HepG2 (cell line): ENCODE results near the gene CCDC85C. TPM values are rescaled to one million over a fixed set of nuclear protein-coding genes. Genes with fewer than 3 reads are reported as not detected.

Experiments used
- ATAC-seq: fragments of 200-7000 bp; cut with Tn5 transposase; 3 replicates; pipeline ENCODE4 v1.9.1; 2020; ENCODE audit warnings: mild to moderate bottlenecking, moderate library complexity
- BruUV-seq: library from RNA; stranded (reverse); fragments of 400-500 nt; replicated peaks from 2 replicates; lab custom pipeline; 2021; lab: Mats Ljungman, UMichigan
- CTCF ChIA-PET: fragments of 300-600 bp; formaldehyde crosslinking; extraction: SDS; loops from one replicate; lab custom pipeline; 2021; ENCODE audit warnings: low total read pairs, inconsistent platforms, low intra/inter-chr PET ratio; lab: Yijun Ruan, JAX
- POLR2A ChIA-PET: fragments of 350-600 bp; sonication (Branson Sonifier 250); formaldehyde crosslinking; loops from one replicate; lab custom pipeline; 2020; ENCODE audit warnings: antibody characterized with exemption, inconsistent platforms; lab: Yijun Ruan, JAX
- DNase-seq: peaks from one replicate; pipeline ENCODE4 v3.0.0-alpha.2; 2015; ENCODE audit warnings: low spot score
- FAIRE-seq: peaks from 3 replicates; lab custom pipeline; 2011; peaks lifted over from hg19 to GRCh38; lab: Jason Lieb, UNC
- H2AFZ ChIP-seq: one replicate; pipeline ENCODE4 v1.6.1; 2011; ENCODE audit warnings: low read length, inconsistent platforms
- H3K27ac ChIP-seq: fragments of 300-600 bp; 3 replicates; pipeline ENCODE4 v1.8.0; 2011; ENCODE audit warnings: mixed run types, mild to moderate bottlenecking, mixed read lengths, low read length, inconsistent platforms; ENCODE audit not compliant: insufficient read depth; ENCODE audit errors: extremely low read length
- H3K27me3 ChIP-seq, 2 experiments: fragments of 200-600 bp in 1 of 2; 2 replicates in 1 of 2; 3 replicates in 1 of 2; pipeline versions ENCODE4 v1.6.0 to v1.8.0; 2011; ENCODE audit warnings: low read length in 2 of 2, mild to moderate bottlenecking in 2 of 2, moderate library complexity in 2 of 2, inconsistent platforms in 1 of 2; ENCODE audit not compliant: insufficient read depth in 2 of 2, control insufficient read depth in 1 of 2
- H3K36me3 ChIP-seq, 2 experiments: fragments of 200-600 bp in 1 of 2; replicated peaks in 1 of 2; 2 replicates in 1 of 2; 3 replicates in 1 of 2; pipeline versions ENCODE4 v1.5.1 to v1.8.0; 2011; ENCODE audit warnings: low read length in 2 of 2, inconsistent platforms in 1 of 2; ENCODE audit not compliant: insufficient read depth in 2 of 2, control insufficient read depth in 1 of 2
- H3K4me1 ChIP-seq: 2 replicates; pipeline ENCODE4 v1.5.1; 2012; ENCODE audit warnings: low read length, inconsistent platforms; ENCODE audit not compliant: insufficient read depth
- H3K4me2 ChIP-seq: 2 replicates; pipeline ENCODE4 v1.6.0; 2011; ENCODE audit warnings: low read depth, low read length, inconsistent platforms
- H3K4me3 ChIP-seq, 3 experiments: fragments of 200-600 bp in 1 of 3; sonication (generic), shearing (Covaris generic) in 1 of 3; replicated peaks in 1 of 3; 2 replicates each; pipeline ENCODE4 v1.5.1; 2011 to 2016; ENCODE audit warnings: low read length in 3 of 3, inconsistent platforms in 2 of 3, low read depth in 2 of 3, mild to moderate bottlenecking in 2 of 3, control low read depth in 1 of 3, mixed read lengths in 1 of 3; ENCODE audit not compliant: insufficient read depth in 1 of 3
- H3K79me2 ChIP-seq: one replicate; pipeline ENCODE4 v1.6.1; 2011; ENCODE audit warnings: low read length, inconsistent platforms; ENCODE audit not compliant: insufficient read depth
- H3K9ac ChIP-seq: 2 replicates; pipeline ENCODE4 v1.6.0; 2011; ENCODE audit warnings: mild to moderate bottlenecking, low read depth, low read length, inconsistent platforms; ENCODE audit not compliant: insufficient read depth
- H3K9me3 ChIP-seq: 2 replicates; pipeline ENCODE4 v1.5.1; 2012; ENCODE audit warnings: mild to moderate bottlenecking, low read length
- H4K20me1 ChIP-seq: 2 replicates; pipeline ENCODE4 v1.6.0; 2011; ENCODE audit warnings: inconsistent platforms, mild to moderate bottlenecking, low read length, moderate library complexity; ENCODE audit not compliant: insufficient read depth
- CAMTA2 ChIP-seq: sonication (generic); formaldehyde crosslinking; IDR thresholded peaks from 2 replicates; pipeline ENCODE4 v1.4.0; 2020; ENCODE audit warnings: mild to moderate bottlenecking, missing genetic modification reagents, borderline replicate concordance
- CHD2 ChIP-seq: IDR thresholded peaks from 2 replicates; pipeline ENCODE4 v1.6.1; 2011; ENCODE audit warnings: low read depth, low read length, improper control_type of control experiment
- ETV5 ChIP-seq: IDR thresholded peaks from 2 replicates; pipeline ENCODE4 v1.6.1; 2018; ENCODE audit warnings: missing biosample characterization, missing genetic modification reagents, inconsistent platforms, borderline replicate concordance
- PHF8 ChIP-seq: sonication (generic); formaldehyde crosslinking; IDR thresholded peaks from 2 replicates; pipeline ENCODE4 v1.5.0; 2020; ENCODE audit warnings: missing genetic modification reagents
- RNF2 ChIP-seq: fragments of 450-650 bp; conservative IDR thresholded peaks from 2 replicates; pipeline ENCODE4 v1.6.1; 2016; ENCODE audit warnings: low read depth
- RXRA ChIP-seq: sonication (generic); formaldehyde crosslinking; IDR thresholded peaks from 2 replicates; pipeline ENCODE4 v1.5.1; 2020; ENCODE audit warnings: missing genetic modification reagents
- STAG1 ChIP-seq: sonication (generic); formaldehyde crosslinking; IDR thresholded peaks from 2 replicates; pipeline ENCODE4 v1.4.0; 2020; ENCODE audit warnings: missing genetic modification reagents
- ZMYM3 ChIP-seq: sonication (generic); formaldehyde crosslinking; IDR thresholded peaks from 2 replicates; pipeline ENCODE4 v1.5.1; 2020; ENCODE audit warnings: mild to moderate bottlenecking, missing genetic modification reagents
- ZNF629 ChIP-seq: sonication (generic); formaldehyde crosslinking; conservative IDR thresholded peaks from 2 replicates; pipeline ENCODE4 v1.5.0; 2020; ENCODE audit warnings: missing genetic modification reagents
- WGBS: methylation state at CpG from one replicate; pipeline ENCODE4 v1.1.6; 2017; ENCODE audit warnings: low lambda C conversion rate; 5-methylcytosine and 5-hydroxymethylcytosine counted together
- in situ Hi-C: cut with HindIII; loops from 2 replicates; pipeline ENCODE4 v1.10.0; 2017; ENCODE audit warnings: low pct_unique_long_range_greater_than_20kb; ENCODE audit not compliant: extremely low pct_ligation_motif_present
- intact Hi-C: fragments of 100-400 bp; cut with micrococcal nuclease; formaldehyde crosslinking; loops from one replicate; pipeline ENCODE4 v1.10.0; 2022; ENCODE audit not compliant: unreplicated experiment
- polyA plus RNA-seq, 8 experiments: library from polyadenylated mRNA; depleted of rRNA in 3 of 8; stranded (reverse) in 7 of 8; unstranded in 1 of 8; fragments of >200 nt; fragmentation: Illumina TruSeq in 4 of 8; extraction: Trizol in 4 of 8; gene quantifications; 2 replicates each; pipeline versions ENCODE4 v1.2.1 to v1.2.3, GENCODE V29; 2011 to 2016; ENCODE audit warnings: low read depth in 4 of 8, missing spikeins in 1 of 8, mixed read lengths in 1 of 8; ENCODE audit not compliant: insufficient read depth in 1 of 8
- total RNA-seq, 5 experiments: library from RNA; depleted of rRNA; stranded (reverse); fragments of >200 nt; fragmentation: Illumina TruSeq; extraction: Trizol; gene quantifications; 2 replicates each; pipeline ENCODE4 v1.2.3, GENCODE V29; 2016; ENCODE audit warnings: low read depth in 1 of 5
- TF ChIP-seq, protein P1 (sequence below): sonication (generic); formaldehyde crosslinking; IDR thresholded peaks from 2 replicates; pipeline ENCODE4 v1.4.0; 2020; ENCODE audit warnings: missing genetic modification reagents
- TF ChIP-seq, protein P2 (sequence below): IDR thresholded peaks from 2 replicates; pipeline ENCODE4 v1.6.1; 2018; ENCODE audit warnings: missing genetic modification reagents, mild to moderate bottlenecking, missing compliant biosample characterization

CCDC85C gene
- total and polyA plus RNA-seq, 2 of the 13 experiments (the other 11 are each of a cell fraction or from before 2014, with no cell fraction given), result 18.8 to 43.8 TPM

GRCh38 chr14:99519347-99519881, 84.6 kb downstream of the CCDC85C start:
- no peak for DNase-seq
- TF ChIP-seq ZNF629 (CRISPR knock-in tag) (peak; percentile 61), CAMTA2 (CRISPR knock-in tag) (no peak), ZMYM3 (CRISPR knock-in tag) (0 out of 2 replicates have a peak, but pooled peaks have one; percentile 10), CHD2 (no peak)
- TF ChIP-seq, all 625 proteins: peak for 2
- H3K27me3 ChIP-seq, result no peaks in the 10 kb centered on the region
- H3K9me3 ChIP-seq, result no peaks in the 10 kb centered on the region
- no peak overlapping the region for H3K27ac ChIP-seq
- H3K4me1 ChIP-seq, result peaks cover 21% of the 10 kb centered on the region
- BruUV-seq, result TSS peak; percentile 21
- FAIRE-seq (no peak), ATAC-seq (no peak)
- 94% methylated on average over 7 of the region's 8 CpGs for WGBS
- ChIA-PET CTCF (interaction anchor here (2.5 kb wide), 1 partner anchor 110 kb away, joined by 29 read pairs; no protein-coding TSS in a partner anchor), POLR2A (no interaction called here)
- in situ Hi-C loops (no loop called here), intact Hi-C loops (loop anchor here (2.0 kb wide), 2 partner anchors 43 to 55 kb away; no protein-coding TSS in a partner anchor)
- no peak overlapping the region for H3K4me3 ChIP-seq
- peaks cover 6% of the 10 kb centered on the region for H3K79me2 ChIP-seq
- H4K20me1 ChIP-seq, result peaks cover 24% of the 10 kb centered on the region; the same call in 1 of the 2 replicates
- H3K9ac ChIP-seq, result no peak overlapping the region
- no peak overlapping the region for H2AFZ ChIP-seq
- H3K4me2 ChIP-seq, result no peak overlapping the region
- peaks cover 12 to 31% of the 10 kb centered on the region in 2 experiments; a peak in 4 of 5 replicates for H3K36me3 ChIP-seq

- in situ Hi-C loops (no loop called here), intact Hi-C loops (loop anchor here (1.0 to 2.0 kb wide), 3 partner anchors 44 to 110 kb away; no protein-coding TSS in a partner anchor)
- no peak overlapping the region for H3K4me2 ChIP-seq
- no peaks in the 10 kb centered on the region for H3K27me3 ChIP-seq
- no peak overlapping the region for H2AFZ ChIP-seq
- peaks cover 15% of the 10 kb centered on the region for H3K4me1 ChIP-seq
- H3K27ac ChIP-seq, result no peak overlapping the region
- peaks cover 24% of the 10 kb centered on the region; the same call in 1 of the 2 replicates for H4K20me1 ChIP-seq
- no peak overlapping the region for H3K9ac ChIP-seq
- ChIA-PET POLR2A (no interaction called here), CTCF (interaction anchor here (1.1 to 2.5 kb wide), 2 partner anchors 91 to 110 kb away, joined by 3 to 29 read pairs; no protein-coding TSS in a partner anchor)
- H3K9me3 ChIP-seq, result no peaks in the 10 kb centered on the region
- peaks cover 2% of the 10 kb centered on the region for H3K79me2 ChIP-seq
- no peak for FAIRE-seq
- no peak overlapping the region for H3K4me3 ChIP-seq
- peak; percentile 61 for ATAC-seq
- 100% methylated on average over 4 of the region's 21 CpGs for WGBS
- peaks cover 14 to 38% of the 10 kb centered on the region in 2 experiments; a peak in 4 of 5 replicates for H3K36me3 ChIP-seq
- peak; percentile 40 for DNase-seq
- no TSS peak for BruUV-seq
- TF ChIP-seq ETV5 (CRISPR knock-in tag), result no peak
- TF ChIP-seq STAG1 (CRISPR knock-in tag), result peak; percentile 99
- TF ChIP-seq, protein P1, sequence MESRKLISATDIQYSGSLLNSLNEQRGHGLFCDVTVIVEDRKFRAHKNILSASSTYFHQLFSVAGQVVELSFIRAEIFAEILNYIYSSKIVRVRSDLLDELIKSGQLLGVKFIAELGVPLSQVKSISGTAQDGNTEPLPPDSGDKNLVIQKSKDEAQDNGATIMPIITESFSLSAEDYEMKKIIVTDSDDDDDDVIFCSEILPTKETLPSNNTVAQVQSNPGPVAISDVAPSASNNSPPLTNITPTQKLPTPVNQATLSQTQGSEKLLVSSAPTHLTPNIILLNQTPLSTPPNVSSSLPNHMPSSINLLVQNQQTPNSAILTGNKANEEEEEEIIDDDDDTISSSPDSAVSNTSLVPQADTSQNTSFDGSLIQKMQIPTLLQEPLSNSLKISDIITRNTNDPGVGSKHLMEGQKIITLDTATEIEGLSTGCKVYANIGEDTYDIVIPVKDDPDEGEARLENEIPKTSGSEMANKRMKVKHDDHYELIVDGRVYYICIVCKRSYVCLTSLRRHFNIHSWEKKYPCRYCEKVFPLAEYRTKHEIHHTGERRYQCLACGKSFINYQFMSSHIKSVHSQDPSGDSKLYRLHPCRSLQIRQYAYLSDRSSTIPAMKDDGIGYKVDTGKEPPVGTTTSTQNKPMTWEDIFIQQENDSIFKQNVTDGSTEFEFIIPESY (CRISPR knock-in tag), result 0 out of 2 replicates have a peak, but pooled peaks have one; percentile 56
- 0 out of 2 replicates have a peak, but pooled peaks have one; percentile 43 for TF ChIP-seq RXRA (CRISPR knock-in tag)
- TF ChIP-seq RNF2, result no peak
- TF ChIP-seq, protein P2, sequence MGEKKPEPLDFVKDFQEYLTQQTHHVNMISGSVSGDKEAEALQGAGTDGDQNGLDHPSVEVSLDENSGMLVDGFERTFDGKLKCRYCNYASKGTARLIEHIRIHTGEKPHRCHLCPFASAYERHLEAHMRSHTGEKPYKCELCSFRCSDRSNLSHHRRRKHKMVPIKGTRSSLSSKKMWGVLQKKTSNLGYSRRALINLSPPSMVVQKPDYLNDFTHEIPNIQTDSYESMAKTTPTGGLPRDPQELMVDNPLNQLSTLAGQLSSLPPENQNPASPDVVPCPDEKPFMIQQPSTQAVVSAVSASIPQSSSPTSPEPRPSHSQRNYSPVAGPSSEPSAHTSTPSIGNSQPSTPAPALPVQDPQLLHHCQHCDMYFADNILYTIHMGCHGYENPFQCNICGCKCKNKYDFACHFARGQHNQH (CRISPR knock-in tag), result 0 out of 2 replicates have a peak, but pooled peaks have one; percentile 30
- TF ChIP-seq PHF8, result peak; percentile 25; the same call in 1 of the 2 replicates
Observed at GRCh38 chr14:99518441-99519346, 85.3 kb downstream of the CCDC85C start.
